GM18526 (cell line): ENCODE data around the gene MRPL11.

Experiments
- POLR2A ChIP-seq: IDR thresholded peaks from 3 replicates; pipeline ENCODE4 v1.6.1; 2011; ENCODE audit not compliant: insufficient read length; ENCODE audit errors: extremely low read depth

The MRPL11 gene

DNA sequence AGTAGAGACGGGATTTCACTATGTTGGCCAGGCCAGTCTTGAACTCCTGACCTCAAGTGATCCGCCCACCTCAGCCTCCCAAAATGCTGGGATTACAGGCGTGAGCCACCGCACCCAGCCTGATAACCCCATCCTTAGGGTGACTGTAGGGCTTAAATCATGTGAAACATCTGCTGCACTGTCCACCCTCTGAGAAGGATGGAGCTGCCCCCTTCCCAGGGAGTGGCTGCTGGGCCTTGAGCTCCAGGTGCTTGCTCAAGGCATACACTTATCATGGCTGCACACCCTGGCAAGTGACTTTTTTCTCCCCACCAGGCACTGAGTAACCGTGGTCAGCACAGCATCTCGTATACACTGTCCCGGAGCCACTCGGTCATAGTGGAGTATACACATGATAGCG is 33.4 kb upstream of the MRPL11 start:
- TF ChIP-seq POLR2A = no peak

DNA sequence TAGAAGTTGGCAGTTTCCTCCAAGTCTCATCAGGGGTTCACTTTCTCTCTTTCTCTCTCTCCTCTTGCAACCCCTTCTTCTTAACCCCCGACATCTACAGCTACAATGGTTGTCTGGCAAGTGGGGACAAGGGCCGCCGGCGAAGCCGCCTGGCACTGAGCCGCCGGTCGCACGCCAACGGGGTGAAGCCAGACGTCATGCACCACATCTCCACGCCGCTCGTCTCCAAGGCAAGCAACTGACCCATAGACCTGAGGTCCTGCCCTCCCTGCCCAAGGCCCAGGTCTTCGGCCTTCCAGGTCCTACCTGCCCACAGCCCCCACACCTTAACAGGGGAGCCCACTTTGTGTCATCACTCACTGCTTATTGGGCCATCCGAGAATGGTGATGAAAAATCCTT is 32.5 kb upstream of the MRPL11 start:
- no peak for TF ChIP-seq POLR2A

DNA sequence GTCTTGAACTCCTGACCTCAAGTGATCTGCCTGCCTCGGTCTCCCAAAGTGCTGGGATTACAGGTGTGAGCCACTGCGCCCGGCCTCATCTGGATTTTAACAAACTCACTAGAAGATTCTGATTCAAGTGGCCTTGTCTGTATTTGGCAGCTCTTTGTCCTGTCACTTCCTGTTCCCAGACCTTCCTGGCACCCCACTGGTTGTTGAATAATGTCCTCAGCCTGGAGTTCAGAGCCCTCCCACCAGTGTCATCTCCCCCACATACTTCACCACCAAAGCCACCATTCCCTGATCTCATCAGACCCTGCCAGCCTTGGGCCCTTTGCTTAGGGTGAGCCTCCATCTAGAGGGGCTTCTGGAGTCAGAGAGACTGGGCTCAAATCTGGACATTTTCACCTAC is 31.4 kb upstream of the MRPL11 start:
- TF ChIP-seq POLR2A = no peak

DNA sequence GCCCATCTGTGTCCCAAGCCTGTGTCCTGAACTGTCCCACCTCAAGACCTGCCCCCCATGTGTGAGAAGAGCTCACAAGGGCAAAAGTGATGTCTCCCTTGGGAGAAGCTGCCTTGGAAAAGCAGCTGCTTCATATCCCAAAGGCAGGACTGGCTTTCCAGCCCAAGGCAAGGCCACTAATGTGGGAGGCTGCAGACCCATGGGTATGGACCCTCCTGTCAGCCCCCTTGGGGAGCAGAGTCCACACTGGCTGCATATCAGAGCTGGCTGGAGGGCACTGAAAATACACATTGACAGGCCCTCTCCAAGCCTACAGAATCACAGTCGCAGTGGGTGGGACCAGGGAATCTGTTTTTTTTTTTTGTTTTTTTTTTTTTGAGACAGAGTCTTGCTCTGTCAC is 30.8 kb upstream of the MRPL11 start:
- TF ChIP-seq POLR2A = no peak

DNA sequence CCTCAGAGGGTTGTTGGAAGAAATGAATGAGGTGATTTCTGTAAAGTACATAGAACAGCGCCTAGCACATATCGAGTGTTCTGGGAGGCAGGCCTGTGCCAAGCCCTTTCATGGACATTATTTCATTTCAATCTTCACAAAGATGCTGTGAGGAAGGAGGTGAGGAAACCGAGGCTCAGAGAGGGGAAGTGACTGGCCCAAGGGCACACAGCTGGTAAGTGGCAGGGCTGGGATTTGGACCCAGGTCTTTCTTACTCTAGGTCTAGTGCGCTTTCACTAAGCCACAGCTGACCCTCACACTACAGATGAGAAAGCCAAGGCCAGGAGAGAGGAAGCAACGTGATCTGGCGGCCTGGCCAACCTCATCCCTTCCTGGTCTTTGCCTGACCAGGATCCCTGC is 30.0 kb upstream of the MRPL11 start:
- TF ChIP-seq POLR2A = no peak

DNA sequence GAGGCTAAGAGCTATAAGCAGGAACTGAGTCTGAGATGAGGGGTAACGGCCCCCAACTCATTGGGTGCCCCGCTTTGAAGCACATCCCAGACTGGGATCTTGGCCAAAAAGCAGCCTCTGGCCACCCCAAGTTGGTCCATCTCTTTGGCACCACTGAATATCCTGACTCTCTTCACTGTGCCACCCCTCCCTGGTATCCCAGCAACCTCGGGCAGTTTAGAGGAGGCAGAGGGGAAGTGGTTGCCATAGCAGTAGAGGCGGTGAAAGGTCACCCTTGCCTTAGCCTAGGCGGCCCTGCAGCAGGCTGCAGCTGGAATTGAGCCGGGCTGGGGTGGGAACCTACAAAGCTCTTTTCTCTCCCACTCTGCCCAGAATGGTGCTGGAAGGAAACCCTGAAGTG is 29.1 kb upstream of the MRPL11 start:
- TF ChIP-seq POLR2A = no peak

DNA sequence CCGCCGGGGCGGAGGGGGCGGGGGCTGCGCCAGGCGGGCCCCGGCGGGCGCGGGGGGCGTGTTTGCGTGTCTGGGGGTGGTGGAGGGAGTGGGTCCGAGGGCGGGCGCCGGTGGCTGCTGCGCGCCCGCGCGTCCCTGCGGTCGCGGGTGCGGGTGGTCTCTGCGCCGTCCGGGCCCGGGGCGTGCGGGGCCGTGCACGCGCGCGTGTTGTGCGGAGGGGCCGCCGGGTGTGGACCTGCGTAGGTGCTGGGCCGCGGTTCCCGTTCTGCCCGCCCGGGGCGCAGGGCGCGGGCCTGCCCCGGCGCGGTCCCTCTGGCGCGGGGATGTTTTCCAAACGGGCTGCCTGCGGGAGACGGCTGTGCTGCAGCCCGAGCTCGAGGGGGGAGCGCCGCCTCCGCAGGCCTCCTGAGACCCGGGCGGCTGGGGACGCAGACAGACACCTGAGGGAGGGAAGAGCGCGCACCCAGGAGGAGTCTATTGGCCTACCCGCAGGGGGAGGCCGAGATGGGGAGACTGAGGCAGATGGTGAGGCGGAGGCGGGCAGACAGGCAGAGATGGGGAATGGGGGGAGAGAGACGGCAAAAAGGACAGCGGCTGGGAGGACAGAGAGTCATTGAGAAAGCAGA is 28.5 kb upstream of the MRPL11 start:
- no peak for TF ChIP-seq POLR2A

DNA sequence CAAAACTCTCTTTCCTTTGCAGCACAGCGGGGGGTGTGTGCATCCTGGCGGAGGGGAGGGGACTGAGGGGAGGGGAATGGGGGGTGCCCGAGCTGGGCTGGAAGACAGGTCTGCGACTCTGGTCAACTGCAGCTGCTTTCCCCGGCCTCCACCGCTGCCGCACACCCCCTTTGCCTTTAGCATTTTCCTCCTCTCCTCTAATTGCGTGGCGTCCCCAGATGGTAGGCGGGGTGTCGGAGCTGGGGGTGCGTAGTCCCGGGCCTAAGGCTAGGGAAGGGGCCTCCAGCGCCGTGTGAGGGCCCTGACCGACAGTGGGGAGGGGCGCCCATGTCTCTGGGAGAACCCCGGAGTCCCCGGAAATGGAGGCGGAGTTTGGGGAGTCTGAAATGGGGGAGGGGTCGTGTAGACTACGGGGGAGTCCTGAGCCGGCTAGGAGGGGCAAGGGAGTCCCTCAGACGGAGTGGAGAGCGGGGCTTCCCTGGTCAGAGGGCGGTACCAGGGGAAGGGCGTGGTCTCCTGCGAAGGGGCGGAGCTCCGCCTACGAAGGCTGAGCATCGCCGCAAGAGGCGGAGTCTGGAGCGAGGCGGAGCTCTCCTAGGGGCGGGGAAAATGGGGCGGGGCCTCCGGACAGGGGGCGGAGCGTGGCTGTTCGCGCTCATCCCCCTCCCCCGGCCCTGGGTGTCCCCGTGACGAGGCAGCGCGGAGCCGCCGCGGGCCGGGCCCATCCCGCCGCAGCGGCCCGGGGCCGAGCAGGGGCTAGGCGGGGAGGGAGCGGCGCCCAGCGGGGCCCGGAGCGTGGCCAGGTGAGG is 27.8 kb upstream of the MRPL11 start, which contains the start of gene PELI3:
Gene PELI3, plus strand, starts transcription at position 681 of the 809 bp plus-strand sequence. CDS start 1,224 bp downstream, outside the sequence.
- no peak for TF ChIP-seq POLR2A

DNA sequence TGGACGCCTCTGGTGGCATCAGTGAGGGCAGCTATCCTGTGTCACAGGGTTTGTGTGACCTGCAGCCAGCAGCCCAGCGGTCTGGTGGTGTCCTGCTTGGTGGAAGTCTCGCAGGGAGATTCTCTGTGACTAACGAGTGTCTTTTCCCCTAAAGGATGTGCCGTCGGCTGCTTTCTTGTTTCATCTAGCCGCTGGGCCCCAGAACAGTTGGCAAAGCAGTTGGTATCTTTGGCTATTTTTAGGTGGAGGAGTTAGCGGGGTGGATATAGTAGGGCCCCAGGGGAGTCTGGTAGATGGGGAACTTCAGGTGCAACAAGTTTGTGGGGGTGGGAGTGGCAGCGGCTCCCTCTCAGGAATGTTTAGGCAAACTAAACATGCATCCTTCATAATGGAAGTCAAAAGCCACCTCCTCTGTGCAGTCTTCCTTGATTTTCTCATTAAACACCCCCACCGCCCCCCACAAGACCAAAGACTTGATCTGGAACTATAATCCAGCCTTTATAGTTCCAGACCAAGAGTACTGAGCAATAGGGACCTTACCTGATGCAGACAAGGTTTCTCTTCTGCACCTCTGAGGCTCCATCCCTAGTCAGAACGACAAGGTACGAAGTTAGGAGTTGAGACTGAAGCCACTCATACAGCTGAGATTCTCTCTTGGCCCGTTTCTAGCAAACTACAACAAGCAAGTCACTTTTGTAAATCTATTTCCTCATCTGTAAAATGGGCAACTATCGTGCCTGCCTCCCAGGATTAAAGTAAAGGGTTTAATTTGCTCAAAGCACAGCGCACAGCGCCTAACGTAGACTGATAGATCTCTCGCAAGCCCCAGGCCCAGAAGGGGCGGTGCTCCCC is 27.0 kb upstream of the MRPL11 start:
- no peak for TF ChIP-seq POLR2A

DNA sequence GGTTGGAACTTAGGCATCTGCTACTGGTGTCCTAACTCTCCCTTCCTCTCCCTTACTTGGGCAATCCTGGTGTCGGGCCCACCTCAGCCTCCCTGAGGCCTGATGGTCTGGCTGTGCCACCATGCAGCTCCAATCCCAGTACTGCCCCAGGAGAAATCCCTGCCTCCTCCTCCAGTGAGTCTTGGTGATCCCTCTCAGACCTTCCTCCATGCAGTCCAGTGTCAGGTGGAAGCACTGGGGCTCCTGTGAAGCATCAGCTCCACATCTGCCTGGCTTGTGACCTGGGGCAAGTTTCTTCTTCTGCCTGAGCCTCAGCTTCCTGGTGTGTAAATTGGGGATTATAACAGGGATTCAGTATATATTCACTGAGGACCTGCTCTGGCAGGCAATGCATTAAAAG is 26.3 kb upstream of the MRPL11 start:
- TF ChIP-seq POLR2A = no peak

DNA sequence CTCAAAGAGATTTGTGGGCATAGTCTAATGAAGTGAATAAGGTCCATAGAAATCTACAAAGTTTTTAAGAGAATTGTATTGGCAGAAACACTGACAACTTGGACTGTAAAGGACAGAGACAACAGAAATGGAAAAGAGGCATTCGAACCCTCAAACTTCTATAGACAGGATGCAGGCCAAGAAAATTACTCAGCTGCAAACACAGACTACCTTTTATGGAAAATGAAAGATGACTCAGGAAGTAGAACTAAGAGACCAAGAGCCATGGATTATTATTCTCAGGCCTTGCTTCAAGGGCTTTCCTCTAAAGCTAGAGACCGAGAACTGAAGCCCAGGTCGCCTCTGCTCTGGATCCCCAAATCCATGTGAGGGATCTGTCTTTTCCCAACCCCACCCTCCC is 24.3 kb upstream of the MRPL11 start:
- TF ChIP-seq POLR2A = no peak

DNA sequence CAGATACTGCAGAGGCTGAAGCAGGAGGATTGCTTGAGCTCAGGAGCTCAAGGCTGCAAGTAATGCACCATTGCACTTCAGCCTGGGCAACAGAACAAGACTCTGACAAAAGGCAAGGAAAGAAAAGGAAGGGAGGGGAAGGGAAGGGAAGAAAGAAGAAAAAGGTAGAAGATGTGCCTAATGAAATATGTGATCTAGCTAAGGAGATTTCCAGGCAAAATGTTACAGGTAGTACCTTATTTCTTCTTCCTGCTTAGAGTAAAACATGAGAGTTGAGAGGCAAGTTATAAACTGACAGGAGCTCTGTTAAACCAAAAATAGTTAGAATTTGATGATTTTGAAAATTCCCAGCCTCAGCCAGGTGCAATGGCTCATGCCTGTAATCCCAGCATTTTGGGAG is 23.4 kb upstream of the MRPL11 start:
- no peak for TF ChIP-seq POLR2A

DNA sequence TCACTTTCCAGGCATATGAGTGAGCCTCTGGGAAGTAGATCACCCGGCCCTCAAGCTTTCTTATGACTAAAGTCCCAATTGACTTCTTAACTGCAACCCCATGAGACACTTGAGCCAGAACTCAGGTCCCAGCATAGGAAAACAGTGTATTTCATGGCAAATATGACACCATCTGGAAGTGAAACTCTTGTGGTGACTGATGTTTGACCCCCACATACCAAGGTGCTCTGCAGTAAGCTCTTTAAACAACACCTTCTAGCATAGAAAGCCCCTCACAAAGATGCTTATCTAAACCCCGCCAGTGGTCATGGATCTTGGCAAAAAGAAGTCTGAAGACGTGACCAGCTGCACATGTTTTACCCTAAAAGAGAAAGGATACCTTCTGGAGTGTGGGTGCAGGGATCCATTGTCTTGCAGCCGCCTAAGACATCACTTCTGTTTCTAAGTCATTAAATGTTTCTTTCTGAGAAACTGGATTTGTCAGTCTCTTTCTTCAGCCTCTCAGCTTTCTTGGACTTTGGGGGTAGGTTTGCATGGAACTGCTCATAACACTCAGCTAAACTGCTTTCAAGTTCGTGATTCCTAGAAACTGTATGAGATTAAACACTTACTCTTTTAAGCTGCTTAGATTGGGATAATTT is 20.6 kb upstream of the MRPL11 start:
- TF ChIP-seq POLR2A = no peak

DNA sequence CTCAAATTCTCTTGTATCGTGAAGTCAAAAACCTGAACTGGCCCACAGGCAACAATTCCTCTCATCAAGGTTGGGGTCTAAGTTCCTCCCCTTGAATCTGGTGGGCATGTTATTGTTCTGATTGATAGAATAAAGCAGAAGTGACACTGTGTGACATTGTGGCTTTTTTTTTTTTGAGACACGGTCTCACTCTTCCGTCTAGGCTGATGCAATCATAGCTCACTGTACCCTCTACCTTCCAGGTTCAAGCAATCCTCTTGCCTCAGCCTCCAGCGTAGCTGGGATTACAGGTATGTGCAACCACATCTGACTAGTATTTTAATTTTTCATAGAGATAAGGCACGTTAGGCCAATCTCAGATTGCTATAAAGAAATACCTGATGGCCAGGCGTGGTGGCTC is 19.2 kb upstream of the MRPL11 start:
- TF ChIP-seq POLR2A = no peak

DNA sequence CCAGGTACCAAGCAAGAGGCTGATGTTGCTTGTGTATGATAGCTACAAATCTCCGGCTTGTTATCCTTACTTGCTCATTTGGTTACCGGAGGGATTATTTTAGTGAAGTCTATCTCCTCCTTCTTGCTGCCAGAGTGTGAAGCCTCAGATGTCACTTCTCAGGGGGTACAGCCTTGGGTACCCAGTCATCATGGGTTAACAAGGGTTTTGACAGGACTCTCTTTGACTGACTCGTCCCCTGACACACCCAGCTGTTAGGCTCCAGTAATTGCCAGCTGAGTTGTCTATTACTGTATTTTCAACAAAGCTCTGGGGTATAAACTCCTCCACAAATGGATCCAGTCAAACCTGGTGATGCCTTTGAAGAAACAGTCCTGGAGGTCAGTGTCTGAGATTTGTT is 16.2 kb upstream of the MRPL11 start:
- TF ChIP-seq POLR2A = no peak
